HepG2 (cell line): Measurements from ENCODE around the gene CEP20. TPM values are rescaled to one million over a fixed set of nuclear protein-coding genes. Genes with fewer than 3 reads are reported as not detected.

ENCODE experiments used
- EP300 ChIP-seq, 3 experiments: sonication (generic) in 1 of 3; formaldehyde crosslinking in 1 of 3; IDR thresholded peaks; 2 replicates each; pipeline versions ENCODE4 v1.5.1 to v1.6.1; 2011 to 2020; ENCODE audit warnings: low read depth in 2 of 3, low read length in 2 of 3, borderline replicate concordance in 1 of 3, improper control_type of control experiment in 1 of 3, mild to moderate bottlenecking in 1 of 3, missing genetic modification reagents in 1 of 3, moderate library complexity in 1 of 3
- HOXD1 ChIP-seq: sonication (generic); formaldehyde crosslinking; IDR thresholded peaks from 2 replicates; pipeline ENCODE4 v1.5.0; 2020; ENCODE audit warnings: missing genetic modification reagents
- MAZ ChIP-seq, 2 experiments: sonication (generic) in 1 of 2; formaldehyde crosslinking in 1 of 2; IDR thresholded peaks; 2 replicates each; pipeline versions ENCODE4 v1.5.0 to v1.6.1; 2012 to 2020; ENCODE audit warnings: low read depth in 2 of 2, mild to moderate bottlenecking in 2 of 2, borderline replicate concordance in 1 of 2, improper control_type of control experiment in 1 of 2, low read length in 1 of 2, missing genetic modification reagents in 1 of 2, moderate library complexity in 1 of 2
- MXD4 ChIP-seq: IDR thresholded peaks from 2 replicates; pipeline ENCODE4 v1.6.1; 2016; ENCODE audit warnings: mild to moderate bottlenecking, missing biosample characterization, missing genetic modification reagents
- NFKB2 ChIP-seq: sonication (generic); formaldehyde crosslinking; IDR thresholded peaks from 2 replicates; pipeline ENCODE4 v1.4.0; 2020; ENCODE audit warnings: missing genetic modification reagents, borderline replicate concordance
- NFYC ChIP-seq: IDR thresholded peaks from 2 replicates; pipeline ENCODE4 v1.6.1; 2016; ENCODE audit warnings: missing genetic modification reagents, missing compliant biosample characterization
- POLR2G ChIP-seq: fragments of 200-400 bp; formaldehyde crosslinking; IDR thresholded peaks from 2 replicates; pipeline ENCODE4 v1.6.1; 2018; ENCODE audit warnings: mild to moderate bottlenecking, low read depth, low read length, moderate library complexity
- PRMT3 ChIP-seq: sonication (generic); formaldehyde crosslinking; IDR thresholded peaks from 2 replicates; pipeline ENCODE4 v1.8.1; 2022; ENCODE audit warnings: low read depth, mild to moderate bottlenecking, moderate library complexity, missing genetic modification reagents, borderline replicate concordance
- RBM39 ChIP-seq: fragments of 200-400 bp; formaldehyde crosslinking; IDR thresholded peaks from one replicate; pipeline ENCODE4 v1.6.1; 2018; ENCODE audit warnings: antibody characterized with exemption, mild to moderate bottlenecking, low read depth, low read length; ENCODE audit not compliant: poor library complexity, severe bottlenecking
- U2AF2 ChIP-seq: fragments of 200-400 bp; formaldehyde crosslinking; IDR thresholded peaks from 2 replicates; pipeline ENCODE4 v1.6.1; 2017; ENCODE audit warnings: low read depth, mild to moderate bottlenecking, low read length
- ZFYVE20 ChIP-seq: sonication (generic); formaldehyde crosslinking; IDR thresholded peaks from 2 replicates; pipeline ENCODE4 v1.8.0; 2023; ENCODE audit warnings: low read depth, mild to moderate bottlenecking, moderate library complexity, missing genetic modification reagents, borderline replicate concordance
- ZNF256 ChIP-seq: sonication (generic); formaldehyde crosslinking; conservative IDR thresholded peaks from 2 replicates; pipeline ENCODE4 v1.4.0; 2020; ENCODE audit warnings: missing genetic modification reagents
- ZNF317 ChIP-seq: sonication (generic); formaldehyde crosslinking; IDR thresholded peaks from 2 replicates; pipeline ENCODE4 v1.5.0; 2020; ENCODE audit warnings: mild to moderate bottlenecking, missing genetic modification reagents
- ZNF333 ChIP-seq: sonication (generic); formaldehyde crosslinking; IDR thresholded peaks from 2 replicates; pipeline ENCODE4 v1.4.0; 2020; ENCODE audit warnings: mild to moderate bottlenecking, missing genetic modification reagents, borderline replicate concordance
- ZNF33B ChIP-seq: sonication (generic); formaldehyde crosslinking; IDR thresholded peaks from 2 replicates; pipeline ENCODE4 v1.5.1; 2020; ENCODE audit warnings: mild to moderate bottlenecking, missing genetic modification reagents
- ZNF432 ChIP-seq: sonication (generic); formaldehyde crosslinking; IDR thresholded peaks from 2 replicates; pipeline ENCODE4 v1.5.0; 2020; ENCODE audit warnings: missing genetic modification reagents, mild to moderate bottlenecking, borderline replicate concordance
- ZNF510 ChIP-seq: sonication (generic); formaldehyde crosslinking; IDR thresholded peaks from 2 replicates; pipeline ENCODE4 v1.4.0; 2020; ENCODE audit warnings: low read depth, mild to moderate bottlenecking, missing genetic modification reagents
- ZNF556 ChIP-seq: sonication (generic); formaldehyde crosslinking; IDR thresholded peaks from 2 replicates; pipeline ENCODE4 v1.4.0; 2020; ENCODE audit warnings: mild to moderate bottlenecking, missing genetic modification reagents, borderline replicate concordance
- polyA plus RNA-seq, 8 experiments: library from polyadenylated mRNA; depleted of rRNA in 3 of 8; stranded (reverse) in 7 of 8; unstranded in 1 of 8; fragments of >200 nt; fragmentation: Illumina TruSeq in 4 of 8; extraction: Trizol in 4 of 8; gene quantifications; 2 replicates each; pipeline versions ENCODE4 v1.2.1 to v1.2.3, GENCODE V29; 2011 to 2016; ENCODE audit warnings: low read depth in 4 of 8, missing spikeins in 1 of 8, mixed read lengths in 1 of 8; ENCODE audit not compliant: insufficient read depth in 1 of 8
- total RNA-seq, 5 experiments: library from RNA; depleted of rRNA; stranded (reverse); fragments of >200 nt; fragmentation: Illumina TruSeq; extraction: Trizol; gene quantifications; 2 replicates each; pipeline ENCODE4 v1.2.3, GENCODE V29; 2016; ENCODE audit warnings: low read depth in 1 of 5
- TF ChIP-seq, protein P1 (sequence below): sonication (generic); formaldehyde crosslinking; IDR thresholded peaks from 2 replicates; pipeline ENCODE4 v1.9.0; 2021; ENCODE audit warnings: missing genetic modification reagents, mild to moderate bottlenecking, borderline replicate concordance
- TF ChIP-seq, protein P2 (sequence below): sonication (generic); formaldehyde crosslinking; IDR thresholded peaks from 2 replicates; pipeline ENCODE4 v1.4.0; 2020; ENCODE audit warnings: missing genetic modification reagents
- TF ChIP-seq, protein P3 (sequence below): sonication (generic); formaldehyde crosslinking; IDR thresholded peaks from 2 replicates; pipeline ENCODE4 v1.4.0; 2020; ENCODE audit warnings: mild to moderate bottlenecking, low read depth, missing genetic modification reagents

Gene CEP20
- total and polyA plus RNA-seq, 2 of the 13 experiments (the other 11 are each of a cell fraction or from before 2014, with no cell fraction given): 53.0 to 54.1 TPM

DNA sequence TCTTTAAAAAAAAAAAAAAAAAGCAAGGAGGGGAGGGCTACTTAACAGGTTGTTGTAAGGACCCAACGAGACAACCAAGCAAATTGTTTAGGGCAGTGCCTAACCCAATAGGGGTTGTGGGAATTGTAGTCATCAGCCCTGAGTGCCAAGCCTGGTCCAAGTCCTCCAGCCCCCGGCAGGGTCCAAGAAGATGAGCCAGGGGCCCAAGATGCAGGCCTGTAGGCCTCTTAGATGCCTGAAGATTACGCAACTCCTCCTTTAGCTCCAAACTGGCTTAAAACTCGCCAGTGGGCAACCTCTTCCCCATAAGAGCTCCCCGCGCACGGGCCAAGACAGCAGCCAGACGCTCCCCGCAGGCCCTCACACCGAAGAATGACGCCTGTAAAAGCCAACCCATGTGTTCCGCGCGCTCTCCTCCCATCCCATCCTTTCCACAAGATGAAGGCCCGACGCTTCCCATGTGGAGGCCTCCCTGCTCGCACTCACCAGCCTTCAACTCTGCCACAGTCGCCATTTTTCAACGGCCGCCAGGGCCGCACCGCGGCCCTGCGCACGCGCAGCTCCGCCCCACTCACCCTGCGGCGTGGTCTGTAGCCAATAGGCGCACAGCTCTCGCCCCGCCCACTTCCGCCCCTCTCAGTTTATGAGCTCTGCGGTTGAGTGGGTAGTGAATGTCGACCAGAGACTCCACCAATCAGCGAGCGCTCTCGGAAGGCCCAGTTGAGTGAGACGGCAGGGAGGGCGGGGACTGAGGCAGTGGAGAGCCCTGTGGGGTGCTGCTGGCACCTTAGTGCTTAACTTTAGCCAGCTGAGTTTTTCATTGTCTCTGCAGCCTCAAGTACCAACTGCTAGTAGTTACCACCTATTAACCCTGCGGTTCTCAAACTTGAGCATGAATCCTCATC, at the start of gene CEP20 (continued):
- TF ChIP-seq ZNF510 (CRISPR knock-in tag) (no peak), MAZ (IDR thresholded peaks at IDR 0.05; ENCODE audit: borderline replicate concordance, low read depth, low read length) (peak; percentile 79), MAZ (CRISPR knock-in tag; IDR thresholded peaks at IDR 0.05; ENCODE audit: low read depth) (peak; percentile 50; the same call in 1 of the 2 replicates), ZNF333 (CRISPR knock-in tag) (peak; percentile 90), ZNF256 (CRISPR knock-in tag) (no peak; the same call in 1 of the 2 replicates), NFYC (CRISPR knock-in tag) (peak; percentile 97), MXD4 (CRISPR knock-in tag) (peak; percentile 91), ZNF317 (CRISPR knock-in tag) (peak; percentile 62; the same call in 1 of the 2 replicates), ZNF432 (CRISPR knock-in tag) (no peak), RBM39 (peak; percentile 83), PRMT3 (CRISPR knock-in tag) (no peak), POLR2G (peak; percentile 95), ZNF556 (no peak), U2AF2 (no peak), EP300 (IDR thresholded peaks at IDR 0.05; ENCODE audit: low read depth in 2 of 2, low read length in 2 of 2) (0 out of 4 replicates have a peak, but pooled peaks of 1 of the 2 experiments have one; percentile 10), EP300 (CRISPR knock-in tag; IDR thresholded peaks at IDR 0.05; ENCODE audit: borderline replicate concordance) (no peak; the same call in 1 of the 2 replicates), NFKB2 (CRISPR knock-in tag) (peak; percentile 96), ZNF33B (CRISPR knock-in tag) (no peak; the same call in 1 of the 2 replicates), ZFYVE20 (0 out of 2 replicates have a peak, but pooled peaks have one; percentile 59), HOXD1 (CRISPR knock-in tag) (peak; percentile 71; the same call in 1 of the 2 replicates)
- TF ChIP-seq, protein P1, sequence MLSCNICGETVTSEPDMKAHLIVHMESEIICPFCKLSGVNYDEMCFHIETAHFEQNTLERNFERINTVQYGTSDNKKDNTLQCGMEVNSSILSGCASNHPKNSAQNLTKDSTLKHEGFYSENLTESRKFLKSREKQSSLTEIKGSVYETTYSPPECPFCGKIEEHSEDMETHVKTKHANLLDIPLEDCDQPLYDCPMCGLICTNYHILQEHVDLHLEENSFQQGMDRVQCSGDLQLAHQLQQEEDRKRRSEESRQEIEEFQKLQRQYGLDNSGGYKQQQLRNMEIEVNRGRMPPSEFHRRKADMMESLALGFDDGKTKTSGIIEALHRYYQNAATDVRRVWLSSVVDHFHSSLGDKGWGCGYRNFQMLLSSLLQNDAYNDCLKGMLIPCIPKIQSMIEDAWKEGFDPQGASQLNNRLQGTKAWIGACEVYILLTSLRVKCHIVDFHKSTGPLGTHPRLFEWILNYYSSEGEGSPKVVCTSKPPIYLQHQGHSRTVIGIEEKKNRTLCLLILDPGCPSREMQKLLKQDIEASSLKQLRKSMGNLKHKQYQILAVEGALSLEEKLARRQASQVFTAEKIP (CRISPR knock-in tag): no peak
- TF ChIP-seq, protein P2, sequence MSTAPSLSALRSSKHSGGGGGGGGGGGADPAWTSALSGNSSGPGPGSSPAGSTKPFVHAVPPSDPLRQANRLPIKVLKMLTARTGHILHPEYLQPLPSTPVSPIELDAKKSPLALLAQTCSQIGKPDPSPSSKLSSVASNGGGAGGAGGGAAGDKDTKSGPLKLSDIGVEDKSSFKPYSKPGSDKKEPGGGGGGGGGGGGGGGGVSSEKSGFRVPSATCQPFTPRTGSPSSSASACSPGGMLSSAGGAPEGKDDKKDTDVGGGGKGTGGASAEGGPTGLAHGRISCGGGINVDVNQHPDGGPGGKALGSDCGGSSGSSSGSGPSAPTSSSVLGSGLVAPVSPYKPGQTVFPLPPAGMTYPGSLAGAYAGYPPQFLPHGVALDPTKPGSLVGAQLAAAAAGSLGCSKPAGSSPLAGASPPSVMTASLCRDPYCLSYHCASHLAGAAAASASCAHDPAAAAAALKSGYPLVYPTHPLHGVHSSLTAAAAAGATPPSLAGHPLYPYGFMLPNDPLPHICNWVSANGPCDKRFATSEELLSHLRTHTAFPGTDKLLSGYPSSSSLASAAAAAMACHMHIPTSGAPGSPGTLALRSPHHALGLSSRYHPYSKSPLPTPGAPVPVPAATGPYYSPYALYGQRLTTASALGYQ: 0 out of 2 replicates have a peak, but pooled peaks have one; percentile 60
- TF ChIP-seq, protein P3, sequence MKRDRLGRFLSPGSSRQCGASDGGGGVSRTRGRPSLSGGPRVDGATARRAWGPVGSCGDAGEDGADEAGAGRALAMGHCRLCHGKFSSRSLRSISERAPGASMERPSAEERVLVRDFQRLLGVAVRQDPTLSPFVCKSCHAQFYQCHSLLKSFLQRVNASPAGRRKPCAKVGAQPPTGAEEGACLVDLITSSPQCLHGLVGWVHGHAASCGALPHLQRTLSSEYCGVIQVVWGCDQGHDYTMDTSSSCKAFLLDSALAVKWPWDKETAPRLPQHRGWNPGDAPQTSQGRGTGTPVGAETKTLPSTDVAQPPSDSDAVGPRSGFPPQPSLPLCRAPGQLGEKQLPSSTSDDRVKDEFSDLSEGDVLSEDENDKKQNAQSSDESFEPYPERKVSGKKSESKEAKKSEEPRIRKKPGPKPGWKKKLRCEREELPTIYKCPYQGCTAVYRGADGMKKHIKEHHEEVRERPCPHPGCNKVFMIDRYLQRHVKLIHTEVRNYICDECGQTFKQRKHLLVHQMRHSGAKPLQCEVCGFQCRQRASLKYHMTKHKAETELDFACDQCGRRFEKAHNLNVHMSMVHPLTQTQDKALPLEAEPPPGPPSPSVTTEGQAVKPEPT (CRISPR knock-in tag): peak; percentile 14; the same call in 1 of the 2 replicates
